Measurements from ENCODE around the gene NR3C2. TPM values are rescaled to one million over a fixed set of nuclear protein-coding genes. Genes with fewer than 3 reads are reported as not detected.

NR3C2 gene
- total RNA-seq, 1 experiment from 2014 or later: 0.26 TPM

DNA sequence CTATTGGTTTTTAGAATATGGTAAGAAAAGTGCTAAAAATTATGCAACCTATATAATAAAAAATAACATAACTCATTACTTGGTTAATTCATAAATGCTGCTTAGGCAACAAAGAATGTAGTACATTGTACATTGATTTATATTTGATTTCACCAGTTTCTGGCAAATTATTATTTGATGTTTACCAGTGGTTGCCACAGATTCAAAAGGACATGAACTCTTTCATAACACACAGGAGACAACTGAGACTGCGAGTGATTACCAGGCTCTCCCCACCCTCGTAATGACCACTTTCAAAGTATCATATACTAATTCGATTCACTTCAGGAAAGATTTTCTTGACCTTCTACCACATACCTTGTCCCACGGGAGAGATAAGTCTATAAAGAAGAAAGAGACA is 158.5 kb downstream of the NR3C2 start:
- Histone ChIP-seq H3K27ac (ENCODE audit: low read length) (no peak overlapping the region), H3K36me3 (ENCODE audit: control insufficient read depth, insufficient read depth, low read length) (no peaks in the 10 kb centered on the region), H3K4me3 (ENCODE audit: low read depth in 2 of 2, low read length in 2 of 2) (no peak overlapping the region), H3K9me3 (ENCODE audit: control insufficient read depth, insufficient read depth, low read depth, low read length) (no peaks in the 10 kb centered on the region), H3K27me3 (ENCODE audit: control insufficient read depth, insufficient read depth, low read length) (no peaks in the 10 kb centered on the region), H3K4me1 (ENCODE audit: control insufficient read depth, insufficient read depth, low read length) (no peaks in the 10 kb centered on the region)
- CTCF ChIA-PET: no interaction called here
- no TSS peak for BruUV-seq (replicated peaks)
- in situ Hi-C loops (cut with HindIII; ENCODE audit: low pct_unique_long_range_greater_than_20kb, low sequenced_read_pairs): no loop called here
- no peak for ATAC-seq
- no peak for DNase-seq (ENCODE audit: low read depth, low spot score)
- TF ChIP-seq SIN3A (IDR thresholded peaks at IDR 0.05; ENCODE audit: borderline replicate concordance, insufficient read depth, low read depth, low read length): no peak
- TF ChIP-seq CTCF (IDR thresholded peaks at IDR 0.05): no peak
- TF ChIP-seq, protein P1, sequence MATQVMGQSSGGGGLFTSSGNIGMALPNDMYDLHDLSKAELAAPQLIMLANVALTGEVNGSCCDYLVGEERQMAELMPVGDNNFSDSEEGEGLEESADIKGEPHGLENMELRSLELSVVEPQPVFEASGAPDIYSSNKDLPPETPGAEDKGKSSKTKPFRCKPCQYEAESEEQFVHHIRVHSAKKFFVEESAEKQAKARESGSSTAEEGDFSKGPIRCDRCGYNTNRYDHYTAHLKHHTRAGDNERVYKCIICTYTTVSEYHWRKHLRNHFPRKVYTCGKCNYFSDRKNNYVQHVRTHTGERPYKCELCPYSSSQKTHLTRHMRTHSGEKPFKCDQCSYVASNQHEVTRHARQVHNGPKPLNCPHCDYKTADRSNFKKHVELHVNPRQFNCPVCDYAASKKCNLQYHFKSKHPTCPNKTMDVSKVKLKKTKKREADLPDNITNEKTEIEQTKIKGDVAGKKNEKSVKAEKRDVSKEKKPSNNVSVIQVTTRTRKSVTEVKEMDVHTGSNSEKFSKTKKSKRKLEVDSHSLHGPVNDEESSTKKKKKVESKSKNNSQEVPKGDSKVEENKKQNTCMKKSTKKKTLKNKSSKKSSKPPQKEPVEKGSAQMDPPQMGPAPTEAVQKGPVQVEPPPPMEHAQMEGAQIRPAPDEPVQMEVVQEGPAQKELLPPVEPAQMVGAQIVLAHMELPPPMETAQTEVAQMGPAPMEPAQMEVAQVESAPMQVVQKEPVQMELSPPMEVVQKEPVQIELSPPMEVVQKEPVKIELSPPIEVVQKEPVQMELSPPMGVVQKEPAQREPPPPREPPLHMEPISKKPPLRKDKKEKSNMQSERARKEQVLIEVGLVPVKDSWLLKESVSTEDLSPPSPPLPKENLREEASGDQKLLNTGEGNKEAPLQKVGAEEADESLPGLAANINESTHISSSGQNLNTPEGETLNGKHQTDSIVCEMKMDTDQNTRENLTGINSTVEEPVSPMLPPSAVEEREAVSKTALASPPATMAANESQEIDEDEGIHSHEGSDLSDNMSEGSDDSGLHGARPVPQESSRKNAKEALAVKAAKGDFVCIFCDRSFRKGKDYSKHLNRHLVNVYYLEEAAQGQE (IDR thresholded peaks at IDR 0.05; ENCODE audit: insufficient read depth in 1 of 2, low read depth in 2 of 2, low read length in 1 of 2): no peak
- TF ChIP-seq TCF7L2 (IDR thresholded peaks at IDR 0.05; ENCODE audit: low read depth, low read length): no peak
- no peak for TF ChIP-seq POLR2AphosphoS5 (IDR thresholded peaks at IDR 0.05; ENCODE audit: low read depth, low read length)
- intact Hi-C loops (cut with micrococcal nuclease; ENCODE audit: unreplicated experiment): no loop called here
- POLR2A ChIA-PET: no interaction called here

- ChIA-PET CTCF (no interaction called here), POLR2A (interaction anchor here (0.6 kb wide), 1 partner anchor 25 kb away, joined by 3 read pairs; no protein-coding TSS in a partner anchor)
- TF ChIP-seq, protein P1 (IDR thresholded peaks at IDR 0.05; ENCODE audit: insufficient read depth in 1 of 2, low read depth in 2 of 2, low read length in 1 of 2): no peak
- TF ChIP-seq POLR2AphosphoS5 (IDR thresholded peaks at IDR 0.05; ENCODE audit: low read depth, low read length) (no peak), SIN3A (IDR thresholded peaks at IDR 0.05; ENCODE audit: borderline replicate concordance, insufficient read depth, low read depth, low read length) (no peak), CTCF (IDR thresholded peaks at IDR 0.05) (no peak), TCF7L2 (IDR thresholded peaks at IDR 0.05; ENCODE audit: low read depth, low read length) (no peak)
- Histone ChIP-seq H3K9me3 (ENCODE audit: control insufficient read depth, insufficient read depth, low read depth, low read length) (no peaks in the 10 kb centered on the region), H3K27me3 (ENCODE audit: control insufficient read depth, insufficient read depth, low read length) (no peaks in the 10 kb centered on the region), H3K4me3 (ENCODE audit: low read depth in 2 of 2, low read length in 2 of 2) (no peak overlapping the region), H3K27ac (ENCODE audit: low read length) (no peak overlapping the region), H3K4me1 (ENCODE audit: control insufficient read depth, insufficient read depth, low read length) (no peaks in the 10 kb centered on the region), H3K36me3 (ENCODE audit: control insufficient read depth, insufficient read depth, low read length) (no peaks in the 10 kb centered on the region)
- DNase-seq (ENCODE audit: low read depth, low spot score): no peak
- no TSS peak for BruUV-seq (replicated peaks)
- in situ Hi-C loops (cut with HindIII; ENCODE audit: low pct_unique_long_range_greater_than_20kb, low sequenced_read_pairs): no loop called here
- no peak for ATAC-seq
- intact Hi-C loops (cut with micrococcal nuclease; ENCODE audit: unreplicated experiment): no loop called here
These were observed 163.9 kb downstream of the NR3C2 start for GRCh38 chr4:148278310-148278709.

Measured in Panc1 (cell line).